Measurements from ENCODE around the gene OR6S1.

GRCh38 chr14:20644520-20644919 is 3.0 kb upstream of the OR6S1 start:
- no peak for TF ChIP-seq CTCF (IDR thresholded peaks at IDR 0.05)
- TF ChIP-seq POLR2A (IDR thresholded peaks at IDR 0.05), result no peak
